Measurements from ENCODE around the gene RFTN2. TPM values are rescaled to one million over a fixed set of nuclear protein-coding genes. Genes with fewer than 3 reads are reported as not detected.
"Not testable (repeated sequence)": the region's sequence is repeated elsewhere in the genome, so short reads cannot be mapped to it uniquely, and the experiment has no call there.

The RFTN2 gene
- total RNA-seq, 1 experiment from 2014 or later: not detected

- DNase-seq (ENCODE audit: low read depth, low spot score); ATAC-seq; H3K27ac ChIP-seq (ENCODE audit: low read length); in situ Hi-C loops (cut with HindIII; ENCODE audit: low pct_unique_long_range_greater_than_20kb, low sequenced_read_pairs); H3K4me3 ChIP-seq (ENCODE audit: low read depth in 2 of 2, low read length in 2 of 2); H3K36me3 ChIP-seq (ENCODE audit: control insufficient read depth, insufficient read depth, low read length); POLR2A ChIA-PET; H3K9me3 ChIP-seq (ENCODE audit: control insufficient read depth, insufficient read depth, low read depth, low read length); intact Hi-C loops (cut with micrococcal nuclease; ENCODE audit: unreplicated experiment); H3K27me3 ChIP-seq (ENCODE audit: control insufficient read depth, insufficient read depth, low read length); CTCF ChIA-PET; H3K4me1 ChIP-seq (ENCODE audit: control insufficient read depth, insufficient read depth, low read length); BruUV-seq (replicated peaks): not testable (repeated sequence)
Measured at GRCh38 chr2:197699724-197700123, 24.3 kb upstream of the RFTN2 start.

GRCh38 chr2:197696571-197696970 is 21.2 kb upstream of the RFTN2 start:
- H3K4me3 ChIP-seq (ENCODE audit: low read depth in 2 of 2, low read length in 2 of 2); BruUV-seq (replicated peaks); H3K4me1 ChIP-seq (ENCODE audit: control insufficient read depth, insufficient read depth, low read length); H3K36me3 ChIP-seq (ENCODE audit: control insufficient read depth, insufficient read depth, low read length); intact Hi-C loops (cut with micrococcal nuclease; ENCODE audit: unreplicated experiment); in situ Hi-C loops (cut with HindIII; ENCODE audit: low pct_unique_long_range_greater_than_20kb, low sequenced_read_pairs); CTCF ChIA-PET; ATAC-seq; H3K27me3 ChIP-seq (ENCODE audit: control insufficient read depth, insufficient read depth, low read length); H3K9me3 ChIP-seq (ENCODE audit: control insufficient read depth, insufficient read depth, low read depth, low read length); H3K27ac ChIP-seq (ENCODE audit: low read length); DNase-seq (ENCODE audit: low read depth, low spot score); POLR2A ChIA-PET: not testable (repeated sequence)

GRCh38 chr2:197695971-197696370 is 20.6 kb upstream of the RFTN2 start:
- H3K9me3 ChIP-seq (ENCODE audit: control insufficient read depth, insufficient read depth, low read depth, low read length); POLR2A ChIA-PET; ATAC-seq; intact Hi-C loops (cut with micrococcal nuclease; ENCODE audit: unreplicated experiment); H3K27ac ChIP-seq (ENCODE audit: low read length); DNase-seq (ENCODE audit: low read depth, low spot score); in situ Hi-C loops (cut with HindIII; ENCODE audit: low pct_unique_long_range_greater_than_20kb, low sequenced_read_pairs); H3K4me1 ChIP-seq (ENCODE audit: control insufficient read depth, insufficient read depth, low read length); H3K4me3 ChIP-seq (ENCODE audit: low read depth in 2 of 2, low read length in 2 of 2); CTCF ChIA-PET; H3K27me3 ChIP-seq (ENCODE audit: control insufficient read depth, insufficient read depth, low read length); BruUV-seq (replicated peaks); H3K36me3 ChIP-seq (ENCODE audit: control insufficient read depth, insufficient read depth, low read length): not testable (repeated sequence)

DNA sequence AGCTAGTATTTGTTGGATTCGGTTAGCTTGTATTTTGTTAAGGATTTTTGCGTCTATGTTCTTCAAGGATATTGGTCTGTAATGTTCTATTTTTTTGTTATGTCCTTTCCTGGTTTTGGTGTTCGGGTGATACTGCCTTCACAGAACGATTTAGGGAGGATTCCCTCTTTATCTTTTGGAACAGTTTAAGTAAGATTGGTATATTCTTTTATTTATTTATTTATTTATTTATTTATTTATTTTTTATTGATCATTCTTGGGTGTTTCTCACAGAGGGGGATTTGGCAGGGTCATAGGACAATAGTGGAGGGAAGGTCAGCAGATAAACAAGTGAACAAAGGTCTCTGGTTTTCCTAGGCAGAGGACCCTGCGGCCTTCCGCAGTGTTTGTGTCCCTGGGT is 19.8 kb upstream of the RFTN2 start:
- H3K27ac ChIP-seq (ENCODE audit: low read length); H3K9me3 ChIP-seq (ENCODE audit: control insufficient read depth, insufficient read depth, low read depth, low read length); H3K36me3 ChIP-seq (ENCODE audit: control insufficient read depth, insufficient read depth, low read length); ATAC-seq; DNase-seq (ENCODE audit: low read depth, low spot score); H3K27me3 ChIP-seq (ENCODE audit: control insufficient read depth, insufficient read depth, low read length); BruUV-seq (replicated peaks); POLR2A ChIA-PET; intact Hi-C loops (cut with micrococcal nuclease; ENCODE audit: unreplicated experiment); CTCF ChIA-PET; in situ Hi-C loops (cut with HindIII; ENCODE audit: low pct_unique_long_range_greater_than_20kb, low sequenced_read_pairs); H3K4me3 ChIP-seq (ENCODE audit: low read depth in 2 of 2, low read length in 2 of 2); H3K4me1 ChIP-seq (ENCODE audit: control insufficient read depth, insufficient read depth, low read length): not testable (repeated sequence)

- in situ Hi-C loops (cut with HindIII; ENCODE audit: low pct_unique_long_range_greater_than_20kb, low sequenced_read_pairs): no loop called here
- H3K27me3 ChIP-seq (ENCODE audit: control insufficient read depth, insufficient read depth, low read length): no peaks in the 10 kb centered on the region
Measured at GRCh38 chr2:197677483-197677882, 2.1 kb upstream of the RFTN2 start.

More at GRCh38 chr2:197677483-197677882, 2.1 kb upstream of the RFTN2 start:
- POLR2A ChIA-PET: no interaction called here
- Histone ChIP-seq H3K36me3 (ENCODE audit: control insufficient read depth, insufficient read depth, low read length) (no peaks in the 10 kb centered on the region), H3K27ac (ENCODE audit: low read length) (no peak overlapping the region), H3K9me3 (ENCODE audit: control insufficient read depth, insufficient read depth, low read depth, low read length) (no peaks in the 10 kb centered on the region), H3K4me3 (ENCODE audit: low read depth in 2 of 2, low read length in 2 of 2) (no peak overlapping the region), H3K4me1 (ENCODE audit: control insufficient read depth, insufficient read depth, low read length) (no peaks in the 10 kb centered on the region)
- CTCF ChIA-PET: no interaction called here
- ATAC-seq (no peak), DNase-seq (ENCODE audit: low read depth, low spot score) (no peak)
- no TSS peak for BruUV-seq (replicated peaks)
- intact Hi-C loops (cut with micrococcal nuclease; ENCODE audit: unreplicated experiment): no loop called here
- no peak for TF ChIP-seq TCF7L2 (IDR thresholded peaks at IDR 0.05; ENCODE audit: low read depth, low read length)
- TF ChIP-seq CTCF (IDR thresholded peaks at IDR 0.05): no peak
- TF ChIP-seq, protein P1, sequence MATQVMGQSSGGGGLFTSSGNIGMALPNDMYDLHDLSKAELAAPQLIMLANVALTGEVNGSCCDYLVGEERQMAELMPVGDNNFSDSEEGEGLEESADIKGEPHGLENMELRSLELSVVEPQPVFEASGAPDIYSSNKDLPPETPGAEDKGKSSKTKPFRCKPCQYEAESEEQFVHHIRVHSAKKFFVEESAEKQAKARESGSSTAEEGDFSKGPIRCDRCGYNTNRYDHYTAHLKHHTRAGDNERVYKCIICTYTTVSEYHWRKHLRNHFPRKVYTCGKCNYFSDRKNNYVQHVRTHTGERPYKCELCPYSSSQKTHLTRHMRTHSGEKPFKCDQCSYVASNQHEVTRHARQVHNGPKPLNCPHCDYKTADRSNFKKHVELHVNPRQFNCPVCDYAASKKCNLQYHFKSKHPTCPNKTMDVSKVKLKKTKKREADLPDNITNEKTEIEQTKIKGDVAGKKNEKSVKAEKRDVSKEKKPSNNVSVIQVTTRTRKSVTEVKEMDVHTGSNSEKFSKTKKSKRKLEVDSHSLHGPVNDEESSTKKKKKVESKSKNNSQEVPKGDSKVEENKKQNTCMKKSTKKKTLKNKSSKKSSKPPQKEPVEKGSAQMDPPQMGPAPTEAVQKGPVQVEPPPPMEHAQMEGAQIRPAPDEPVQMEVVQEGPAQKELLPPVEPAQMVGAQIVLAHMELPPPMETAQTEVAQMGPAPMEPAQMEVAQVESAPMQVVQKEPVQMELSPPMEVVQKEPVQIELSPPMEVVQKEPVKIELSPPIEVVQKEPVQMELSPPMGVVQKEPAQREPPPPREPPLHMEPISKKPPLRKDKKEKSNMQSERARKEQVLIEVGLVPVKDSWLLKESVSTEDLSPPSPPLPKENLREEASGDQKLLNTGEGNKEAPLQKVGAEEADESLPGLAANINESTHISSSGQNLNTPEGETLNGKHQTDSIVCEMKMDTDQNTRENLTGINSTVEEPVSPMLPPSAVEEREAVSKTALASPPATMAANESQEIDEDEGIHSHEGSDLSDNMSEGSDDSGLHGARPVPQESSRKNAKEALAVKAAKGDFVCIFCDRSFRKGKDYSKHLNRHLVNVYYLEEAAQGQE (IDR thresholded peaks at IDR 0.05; ENCODE audit: insufficient read depth in 1 of 2, low read depth in 2 of 2, low read length in 1 of 2): no peak
- no peak for TF ChIP-seq SIN3A (IDR thresholded peaks at IDR 0.05; ENCODE audit: borderline replicate concordance, insufficient read depth, low read depth, low read length)
- TF ChIP-seq POLR2AphosphoS5 (IDR thresholded peaks at IDR 0.05; ENCODE audit: low read depth, low read length): no peak
